Endometrial microvascular endothelial cells (primary cell): ENCODE results near the gene CAMSAP1. TPM values are rescaled to one million over a fixed set of nuclear protein-coding genes. Genes with fewer than 3 reads are reported as not detected.
"Not testable (repeated sequence)": the region's sequence is repeated elsewhere in the genome, so short reads cannot be mapped to it uniquely, and the experiment has no call there.

Experiments used
- in situ Hi-C: cut with HindIII; loops from 2 replicates; pipeline ENCODE4 v1.10.0; 2017; ENCODE audit warnings: low sequenced_read_pairs, low pct_unique_long_range_greater_than_20kb; ENCODE audit errors: inconsistent ontology term
- total RNA-seq: library from RNA; depleted of rRNA; stranded (reverse); fragments of >200 nt; gene quantifications from one replicate; pipeline ENCODE4 v1.2.3, GENCODE V29; 2015; ENCODE audit errors: inconsistent ontology term

The CAMSAP1 gene
- total RNA-seq, 1 donor from 2014 or later: 19.1 TPM

DNA sequence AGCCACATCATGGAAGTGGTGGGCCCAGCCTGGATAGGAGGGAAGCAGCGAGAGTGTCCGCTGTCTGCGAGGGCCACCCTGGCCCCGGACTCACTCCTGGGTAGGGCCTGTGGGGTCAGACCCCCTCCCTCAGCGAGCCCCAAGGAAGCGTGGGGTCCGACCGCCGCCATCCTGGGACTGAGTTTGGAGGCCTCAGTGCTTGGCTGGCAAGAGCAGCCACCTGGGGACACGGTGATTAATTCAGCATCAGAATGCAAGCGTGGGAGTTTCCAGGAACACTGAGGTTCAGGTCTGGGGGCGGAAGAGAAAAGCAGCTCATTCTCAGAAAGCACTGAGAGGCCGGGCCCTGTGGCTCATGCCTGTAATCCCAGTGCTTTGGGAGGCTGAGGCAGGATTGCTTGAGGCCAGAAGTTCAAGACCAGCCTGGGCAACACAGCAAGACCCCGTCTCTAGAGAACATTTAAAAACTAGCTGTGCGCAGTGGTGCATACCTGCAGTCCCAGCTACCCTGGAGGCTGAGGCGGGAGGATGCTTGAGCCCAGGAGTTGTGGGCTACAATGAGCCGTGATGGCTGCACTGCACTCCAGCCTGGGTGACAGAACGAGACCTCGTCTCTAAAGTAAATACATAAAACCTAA lies 18.3 kb upstream of the CAMSAP1 start:
- in situ Hi-C loops: no loop called here

DNA sequence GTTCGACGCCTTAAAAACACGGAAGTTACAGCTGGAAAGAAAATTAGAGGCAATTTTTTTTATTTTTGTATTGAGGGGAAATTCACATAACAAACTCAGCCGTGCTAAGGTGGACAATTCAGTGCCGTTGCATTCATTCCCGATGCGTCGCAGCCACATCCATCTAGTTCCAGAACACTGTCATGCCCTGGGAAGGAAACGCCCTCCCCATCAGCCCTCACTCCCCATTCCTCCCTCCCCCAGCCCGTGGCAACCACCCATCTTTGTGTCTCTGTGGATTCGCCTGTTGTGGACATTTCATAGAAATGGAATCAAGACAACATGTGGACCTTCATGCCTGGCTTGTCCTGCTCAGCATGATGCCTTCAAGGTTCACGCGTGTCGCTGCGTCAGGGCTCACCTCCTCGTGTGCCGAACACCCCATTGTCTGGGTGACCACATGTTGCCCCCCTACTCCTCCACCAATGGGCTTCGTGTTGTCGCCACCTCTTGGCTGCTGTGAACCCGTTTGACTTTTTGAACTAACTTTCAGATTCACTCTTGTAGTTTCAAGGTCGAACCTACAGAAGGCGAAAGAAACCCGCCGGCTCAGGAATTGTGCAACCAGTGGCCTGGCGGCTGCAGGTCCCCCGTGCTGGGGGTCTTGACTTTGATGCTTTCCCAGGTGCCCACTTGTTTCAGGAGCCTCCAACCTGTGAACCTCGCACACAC lies 17.4 kb upstream of the CAMSAP1 start:
- in situ Hi-C loops: no loop called here

DNA sequence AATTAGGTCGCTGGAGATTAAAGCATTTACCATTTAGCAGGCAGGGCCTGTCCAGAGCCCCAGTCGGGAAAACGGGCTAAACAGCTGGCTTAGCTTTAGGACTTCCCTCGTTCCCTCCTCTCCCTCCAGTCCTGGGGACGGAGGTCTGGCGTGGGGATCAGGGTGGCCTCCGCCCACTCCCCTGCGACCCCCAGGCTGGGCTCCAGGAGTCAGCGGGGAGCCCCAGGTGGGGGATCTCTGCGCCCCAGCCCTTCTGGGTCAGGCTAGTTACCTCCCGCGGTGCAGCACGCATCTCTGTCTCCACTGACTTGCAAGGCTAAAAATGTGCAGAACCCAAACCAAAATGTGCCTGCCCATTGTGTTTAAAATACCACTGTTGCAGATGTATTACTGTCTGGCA lies 16.2 kb upstream of the CAMSAP1 start:
- in situ Hi-C loops: no loop called here

DNA sequence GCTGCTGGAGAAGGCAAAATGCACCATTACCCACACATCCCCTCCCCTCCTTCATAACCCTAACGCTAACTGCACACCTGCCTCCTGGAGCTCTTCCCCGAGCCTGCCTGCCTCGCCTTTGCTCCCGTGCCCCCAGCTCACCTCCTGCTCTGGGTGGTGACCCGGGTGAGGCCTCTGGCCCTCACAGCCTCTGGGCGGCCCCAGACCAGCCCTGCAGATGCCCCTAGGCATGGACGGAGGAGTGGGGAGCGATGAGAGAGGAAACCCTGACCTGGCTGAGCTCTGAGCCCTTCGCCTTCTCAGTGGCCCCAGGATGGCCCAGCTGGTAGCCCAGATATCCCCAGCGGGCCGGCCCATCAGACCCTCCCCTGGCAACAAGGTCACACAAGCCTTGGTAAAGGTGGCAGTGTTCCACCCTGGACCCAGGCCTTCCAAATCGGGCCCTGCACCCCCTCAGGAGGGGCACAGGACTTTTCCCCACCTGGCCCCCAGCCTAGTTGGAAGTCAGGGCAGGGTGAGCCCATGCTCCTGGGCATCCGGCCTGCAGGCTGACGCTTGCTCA lies 14.5 kb upstream of the CAMSAP1 start:
- in situ Hi-C loops: no loop called here

DNA sequence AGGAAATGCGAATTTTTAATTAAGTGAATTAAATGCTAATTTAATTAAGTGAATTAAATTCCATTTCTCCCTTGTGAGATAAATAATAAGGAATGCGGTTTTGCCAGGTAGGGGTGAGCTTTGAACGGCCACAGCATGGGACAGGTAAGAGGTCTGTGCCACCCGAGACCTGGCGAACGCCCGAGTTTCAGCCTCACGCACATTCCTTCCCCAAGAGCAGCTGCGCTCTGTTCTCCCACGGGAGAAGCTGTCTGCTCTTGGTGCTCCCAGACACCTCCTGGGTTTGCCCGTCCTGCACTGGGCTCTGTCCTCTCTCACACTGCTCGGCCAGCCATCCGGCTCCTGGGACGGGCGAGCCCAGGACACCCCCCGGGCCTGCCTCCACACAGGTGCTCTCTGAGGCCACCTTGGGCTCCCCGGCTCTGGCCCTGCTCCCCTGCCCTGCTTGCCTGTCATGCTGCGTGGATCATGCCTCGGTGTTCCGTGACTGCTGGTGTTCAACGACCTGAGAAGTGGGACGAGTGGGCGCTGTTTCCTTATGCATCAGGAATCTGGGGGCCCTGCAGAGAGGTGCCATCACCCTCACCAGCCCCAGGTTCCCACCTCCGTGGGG lies 13.7 kb upstream of the CAMSAP1 start:
- in situ Hi-C loops: no loop called here

DNA sequence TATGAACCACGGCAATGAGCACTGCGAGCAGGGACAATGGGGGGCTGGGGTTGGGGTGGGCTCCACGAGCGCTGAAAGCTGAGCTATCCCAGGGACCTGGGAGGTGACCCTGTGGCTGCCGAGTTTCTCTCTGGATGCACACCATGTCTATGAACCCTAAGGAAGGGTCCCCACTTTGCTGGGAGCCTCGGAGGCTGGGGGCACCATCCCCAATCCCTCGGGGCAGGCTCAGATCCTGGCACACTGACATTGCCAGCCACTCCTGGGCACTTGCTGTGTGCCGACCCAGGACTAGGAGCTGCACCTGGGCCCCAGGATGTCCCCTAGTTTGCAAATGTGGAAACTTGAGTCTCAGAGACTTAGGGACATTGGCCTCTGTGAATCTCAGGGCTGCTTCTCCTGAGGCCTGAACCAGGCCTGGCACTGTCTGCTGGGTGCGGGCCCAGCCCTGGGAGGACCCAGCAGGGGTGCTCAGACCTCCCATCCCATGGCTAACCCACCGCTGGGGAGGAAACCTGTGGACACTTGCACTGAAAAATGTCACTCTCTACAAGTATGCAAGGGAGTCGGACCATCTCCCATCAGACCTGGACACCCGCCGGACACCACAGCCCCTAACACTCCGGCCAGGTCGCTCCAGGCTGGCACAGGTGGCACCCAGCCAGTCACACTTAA lies 13.0 kb upstream of the CAMSAP1 start:
- in situ Hi-C loops: no loop called here

DNA sequence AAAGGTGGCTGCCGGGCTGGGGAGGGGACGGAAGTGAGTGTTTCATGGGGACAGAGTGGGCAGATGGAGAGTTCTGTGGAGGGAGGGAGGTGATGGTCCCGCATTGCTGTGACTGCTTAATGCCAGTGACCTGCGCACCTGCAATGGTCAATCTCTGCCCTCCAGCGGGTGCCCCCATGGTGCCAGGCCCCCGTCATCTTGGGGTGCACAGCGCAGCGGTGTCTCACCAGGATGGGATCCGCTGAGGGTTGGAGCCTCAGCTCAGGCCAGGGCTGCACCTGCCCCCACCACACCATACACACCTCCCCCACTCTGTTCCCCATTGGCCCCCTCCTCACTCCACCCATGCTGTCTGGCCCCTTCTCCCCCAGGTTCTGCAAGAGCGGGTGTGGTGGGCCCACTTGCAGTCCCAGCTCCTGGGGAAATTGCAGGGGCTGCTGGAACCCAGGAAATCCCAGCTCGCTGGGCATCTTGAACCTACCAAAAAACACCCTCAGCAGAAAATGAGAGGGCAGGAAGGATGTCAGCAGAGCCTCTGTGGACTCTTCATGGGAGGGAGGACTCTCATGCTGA lies 12.1 kb upstream of the CAMSAP1 start:
- in situ Hi-C loops: no loop called here

DNA sequence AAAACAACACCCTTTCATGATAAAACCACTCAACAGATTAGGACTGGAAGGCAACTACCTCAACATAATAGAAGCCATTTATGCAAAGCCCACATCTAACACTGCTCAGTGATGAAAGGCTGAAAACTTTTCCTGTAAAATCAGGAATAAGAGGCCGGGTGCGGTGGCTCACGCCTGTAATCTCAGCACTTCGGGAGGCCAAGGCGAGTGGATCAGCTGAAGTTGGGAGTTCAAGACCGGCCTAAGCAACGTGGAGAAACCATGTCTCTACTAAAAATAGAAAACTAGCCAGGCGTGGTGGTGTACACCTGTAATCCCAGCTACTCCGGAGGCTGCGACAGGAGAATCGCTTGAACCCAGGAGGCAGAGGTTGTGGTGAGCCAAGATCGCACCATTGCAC lies 8.9 kb upstream of the CAMSAP1 start:
- in situ Hi-C loops: not testable (repeated sequence)

DNA sequence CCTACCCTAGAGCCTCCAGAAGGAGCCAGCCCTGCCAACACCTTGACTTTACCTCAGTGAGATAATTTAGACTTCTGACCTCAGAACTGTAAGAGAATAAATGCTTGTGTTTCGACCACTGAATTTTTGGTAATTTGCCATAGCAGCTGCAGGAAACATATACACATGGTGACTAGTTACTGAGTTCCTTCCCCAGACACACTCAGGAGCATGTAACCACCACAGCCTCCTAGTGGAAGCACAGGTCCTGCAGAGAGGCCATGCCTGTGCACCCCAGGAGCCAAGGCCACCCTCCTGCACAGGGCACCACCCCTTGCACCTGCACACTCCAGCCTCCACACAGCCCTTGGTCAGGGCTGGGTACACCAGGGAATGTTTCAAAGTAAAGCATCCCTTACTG lies 7.6 kb upstream of the CAMSAP1 start:
- in situ Hi-C loops: no loop called here

DNA sequence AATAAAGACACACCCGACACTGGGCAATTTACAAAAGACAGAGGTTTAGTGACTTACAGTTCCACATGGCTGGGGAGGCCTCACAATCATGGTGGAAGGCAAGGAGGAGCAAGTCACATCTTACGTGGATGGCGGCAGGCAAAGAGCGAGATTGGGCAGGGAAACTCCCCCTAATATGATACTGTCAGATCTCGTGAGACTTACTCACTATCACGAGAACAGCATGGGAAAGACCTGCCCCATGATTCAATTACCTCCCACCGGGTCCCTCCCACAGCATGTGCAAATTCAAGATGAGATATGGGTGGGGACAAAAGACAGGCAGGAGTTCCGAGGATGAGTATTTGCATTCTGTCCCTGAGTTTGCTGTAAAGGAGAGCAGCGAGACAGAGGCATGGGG lies 3.9 kb upstream of the CAMSAP1 start:
- in situ Hi-C loops: not testable (repeated sequence)

DNA sequence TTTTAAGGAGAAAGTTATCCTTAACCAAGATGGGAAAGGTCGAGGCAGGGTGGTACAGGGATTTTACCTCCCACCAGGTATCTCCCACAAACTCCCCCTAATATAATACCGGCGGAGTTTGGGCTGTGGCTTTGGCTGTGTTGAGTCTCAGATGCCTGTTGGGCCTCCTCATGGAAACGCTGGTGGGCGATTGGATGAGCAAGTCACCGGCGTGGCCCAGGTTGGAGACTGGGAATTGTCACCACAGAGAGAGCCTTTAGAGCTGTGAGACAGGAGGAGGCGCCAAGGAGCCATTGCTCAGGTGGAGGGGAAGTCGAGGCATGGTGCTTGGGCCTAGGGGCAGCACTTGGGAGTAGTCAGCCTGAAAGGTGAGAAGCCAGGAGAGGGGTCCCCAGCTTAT lies 3.4 kb upstream of the CAMSAP1 start:
- in situ Hi-C loops: no loop called here

DNA sequence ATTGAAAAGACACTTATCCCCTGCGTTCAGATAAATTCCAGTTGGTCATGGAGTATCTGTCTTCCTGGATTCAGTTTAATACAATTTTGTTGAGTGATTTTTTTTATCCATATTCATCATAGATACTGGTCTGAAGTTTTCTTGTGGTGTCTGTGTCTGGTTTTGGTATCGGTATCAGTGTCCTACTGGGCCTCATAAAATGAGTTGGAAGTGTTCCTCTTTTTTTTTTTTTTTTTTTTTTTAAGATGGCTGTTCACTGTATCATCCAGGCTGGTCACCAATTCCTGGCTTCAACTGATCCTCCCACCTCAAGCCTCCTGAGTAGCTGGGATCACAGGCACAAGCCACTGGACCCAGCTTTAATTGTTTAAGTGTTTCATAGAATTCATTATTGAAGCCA lies 2.9 kb upstream of the CAMSAP1 start:
- in situ Hi-C loops: no loop called here

DNA sequence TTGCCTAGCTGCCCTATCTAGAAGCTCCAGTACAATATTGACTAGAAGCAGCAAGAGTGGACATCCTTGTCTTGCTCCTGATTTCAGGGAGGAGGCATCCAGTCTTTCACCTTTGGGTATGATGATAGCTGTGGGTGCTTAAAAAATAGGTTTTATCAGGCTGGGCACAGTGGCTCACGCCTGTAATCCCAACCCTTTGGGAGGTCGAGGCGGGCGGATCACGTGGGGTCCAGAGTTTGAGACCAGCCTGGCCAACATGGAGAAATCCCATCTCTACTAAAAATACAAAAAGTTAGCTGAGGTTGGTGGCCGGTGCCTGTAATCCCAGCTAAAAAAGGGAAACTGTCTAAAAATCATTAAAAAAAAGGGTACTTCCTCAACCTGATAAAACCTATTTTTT lies 2.0 kb upstream of the CAMSAP1 start:
- in situ Hi-C loops: no loop called here

DNA sequence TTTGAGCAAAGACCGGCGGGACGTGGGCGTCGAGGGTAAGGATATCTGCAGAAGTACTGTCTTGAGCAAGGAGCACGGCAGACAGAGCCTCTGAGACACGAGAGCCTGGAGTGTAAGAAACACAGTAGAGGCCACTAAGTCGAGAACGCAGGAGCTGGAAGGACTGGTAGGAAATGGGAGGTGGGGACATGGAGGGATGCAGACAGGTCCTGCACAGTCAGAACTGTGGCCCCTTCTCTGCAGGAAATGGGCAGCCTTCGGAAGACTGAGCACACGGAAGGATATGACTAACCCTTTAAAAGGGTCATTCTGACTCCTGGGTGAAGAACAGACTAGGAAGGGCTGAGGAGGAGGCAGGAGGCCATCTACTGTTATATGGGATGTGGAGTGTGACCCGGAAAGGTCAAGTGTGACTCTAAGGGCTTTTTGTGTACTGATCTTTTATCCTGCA lies 1.4 kb upstream of the CAMSAP1 start:
- in situ Hi-C loops: no loop called here

DNA sequence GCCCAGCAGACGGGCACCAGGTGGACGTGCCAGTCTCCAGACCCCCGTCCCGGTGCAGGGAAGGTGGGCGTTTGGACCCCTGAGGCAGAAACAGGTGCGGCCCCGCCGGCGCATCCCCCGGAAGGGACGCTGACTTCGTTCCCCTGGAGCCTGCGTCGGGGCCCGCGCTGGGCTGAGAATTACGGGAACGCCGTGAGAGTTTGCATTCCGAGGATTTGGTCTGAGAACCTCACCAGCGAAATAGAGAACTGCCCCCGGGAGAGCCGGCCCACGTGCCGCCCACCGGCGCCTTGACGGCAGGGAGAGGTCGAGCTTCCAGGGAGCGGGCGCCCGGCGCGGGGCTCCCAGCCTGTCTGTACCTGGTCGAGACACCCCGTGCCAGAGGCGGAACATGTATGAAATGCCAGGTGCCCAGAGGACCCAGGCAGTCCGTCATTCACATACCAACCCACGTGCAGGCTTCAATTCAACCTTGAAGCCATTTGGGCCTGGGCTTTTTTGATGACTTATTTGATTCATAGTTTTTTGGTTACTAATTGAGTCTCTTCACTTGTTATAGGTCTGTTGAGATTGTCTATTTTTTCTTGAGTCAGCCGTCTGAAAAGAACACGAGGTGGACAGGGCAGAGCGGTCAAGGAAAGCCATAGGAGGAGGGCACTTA lies 877 bp upstream of the CAMSAP1 start:
- in situ Hi-C loops: no loop called here

DNA sequence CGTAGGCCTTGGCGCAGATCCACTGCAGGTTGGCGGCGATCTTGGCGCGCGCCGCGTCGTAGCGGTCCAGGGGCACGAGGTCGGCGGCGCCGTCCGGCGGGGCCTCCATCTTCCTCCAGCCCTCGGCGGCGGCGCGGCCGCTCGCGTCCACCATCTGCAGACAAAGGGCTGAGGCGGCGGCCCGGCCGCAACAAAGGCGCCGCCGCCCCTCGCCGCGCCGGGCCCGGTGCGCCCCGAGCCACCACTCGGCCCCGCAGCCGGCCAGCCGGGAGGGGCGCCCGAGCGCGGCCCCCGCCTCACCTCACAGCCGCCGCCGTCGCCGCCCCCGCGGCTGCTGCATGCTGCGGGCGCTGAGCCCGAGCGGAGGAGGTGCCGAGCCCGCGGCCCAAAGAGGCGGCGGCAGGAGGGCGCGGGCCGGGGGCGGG lies 328 bp downstream of the CAMSAP1 start:
- in situ Hi-C loops: no loop called here

DNA sequence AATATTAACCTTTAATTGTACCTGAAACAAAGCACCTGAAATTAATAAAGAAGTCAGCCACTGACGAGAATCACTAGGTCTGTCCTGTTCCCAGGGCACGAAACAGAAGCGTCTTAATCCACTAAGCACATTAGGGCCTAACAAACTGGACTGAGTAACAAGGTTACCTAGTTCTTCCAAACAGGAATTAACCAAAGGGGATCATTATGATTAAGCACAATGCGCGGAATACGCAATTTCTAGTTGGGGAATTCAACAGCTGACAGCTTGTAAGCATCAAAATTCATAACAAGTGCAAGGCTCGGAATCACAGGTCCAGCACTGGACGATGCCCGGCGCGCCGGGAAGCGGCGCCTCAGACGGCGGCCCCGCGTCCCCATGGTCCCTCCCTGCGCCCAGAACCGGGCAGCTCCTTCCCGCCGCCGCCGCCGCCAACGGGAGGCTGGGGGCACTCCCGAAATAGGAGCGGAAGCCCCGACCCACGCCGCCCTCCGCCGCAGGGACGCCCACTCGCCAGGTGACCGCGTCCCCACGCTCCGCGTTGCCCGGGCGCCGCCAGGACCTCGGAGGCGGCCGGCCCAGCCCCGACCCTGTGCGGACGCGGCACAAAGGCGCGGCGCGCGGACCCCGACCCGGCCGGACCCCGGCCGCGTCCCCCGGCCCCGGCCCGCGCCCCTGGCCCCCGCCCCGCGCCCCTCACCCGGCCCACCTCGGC lies 898 bp downstream of the CAMSAP1 start:
- in situ Hi-C loops: no loop called here
